HG03354 (cell line): Measurements from ENCODE around the gene VWA1.

Source experiments
- ATAC-seq: cut with Tn5 transposase; IDR thresholded peaks from one replicate; pipeline ENCODE4 v1.9.1; 2021; ENCODE audit warnings: mild to moderate bottlenecking; ENCODE audit not compliant: unreplicated experiment, poor library complexity, severe bottlenecking

The VWA1 gene

GRCh38 chr1:1435106-1435903 lies at the start of gene VWA1:
Gene VWA1 (plus strand): TSS chr1:1435690. CDS start chr1:1435749, 59 bp downstream.
- no peak for ATAC-seq

DNA sequence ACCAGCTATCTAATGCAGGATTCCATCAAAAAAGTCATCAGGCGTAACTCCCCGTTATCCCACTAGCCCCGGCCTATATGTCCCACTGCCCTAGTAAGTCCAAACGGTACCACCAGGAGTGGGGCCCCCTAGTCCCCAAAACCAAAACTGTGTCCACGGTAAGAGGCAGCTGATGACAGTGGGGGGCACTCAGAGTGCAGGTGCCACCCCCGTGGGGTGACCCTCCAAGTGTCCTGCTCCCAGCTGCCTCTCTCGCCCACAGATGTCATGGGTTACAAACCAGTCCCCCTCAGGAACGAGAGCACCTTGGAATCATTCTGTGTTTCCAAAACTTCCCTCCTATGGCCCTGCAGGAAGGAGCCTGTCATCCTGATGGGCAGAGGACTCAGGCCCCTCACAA lies 49.6 kb upstream of the VWA1 start:
- ATAC-seq: no peak

- ATAC-seq: no peak
Observed at GRCh38 chr1:1387098-1388077, 48.1 kb upstream of the VWA1 start.

- no peak for ATAC-seq
Observed at GRCh38 chr1:1388078-1388472, 47.4 kb upstream of the VWA1 start.

DNA sequence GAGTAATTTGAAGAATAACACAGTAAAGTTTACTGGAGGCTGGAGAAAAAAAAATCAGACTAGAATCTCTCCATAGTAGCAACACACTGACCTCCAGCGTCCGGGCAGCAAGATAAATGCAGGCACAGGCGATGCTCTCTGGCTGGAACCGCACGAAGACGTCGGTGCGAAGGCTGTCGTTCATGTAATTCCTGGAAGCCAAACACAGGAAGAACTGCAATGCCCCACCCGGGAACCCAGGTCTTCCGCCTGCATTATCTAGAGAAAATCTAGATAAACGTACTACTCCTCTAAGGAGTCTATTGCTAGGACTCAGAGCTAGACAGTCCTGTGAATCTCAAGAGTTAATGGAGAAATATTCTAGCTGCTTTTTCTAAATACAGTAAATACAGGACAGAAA lies 44.8 kb upstream of the VWA1 start:
- ATAC-seq: no peak

GRCh38 chr1:1391225-1391624 lies 44.3 kb upstream of the VWA1 start:
- ATAC-seq: no peak

DNA sequence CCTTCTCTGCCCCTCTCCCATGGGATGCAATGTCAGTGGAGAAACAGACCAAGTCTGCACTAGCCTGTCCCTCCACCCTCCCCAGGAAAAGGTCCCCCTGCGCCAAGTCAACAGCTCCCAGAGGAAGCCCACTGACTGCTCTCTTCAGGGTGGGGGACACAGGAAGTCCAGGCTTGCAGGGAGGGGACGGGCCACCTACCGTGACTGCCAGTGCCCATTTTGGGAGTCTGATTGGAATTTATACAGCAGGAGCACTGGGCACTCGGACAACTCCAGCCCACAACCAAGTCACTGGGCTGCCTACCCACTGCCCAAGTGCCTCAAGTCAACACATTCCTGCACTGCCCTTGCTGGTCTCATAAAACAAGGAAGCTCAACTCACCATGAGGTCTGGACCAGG lies 42.5 kb upstream of the VWA1 start:
- ATAC-seq: no peak

DNA sequence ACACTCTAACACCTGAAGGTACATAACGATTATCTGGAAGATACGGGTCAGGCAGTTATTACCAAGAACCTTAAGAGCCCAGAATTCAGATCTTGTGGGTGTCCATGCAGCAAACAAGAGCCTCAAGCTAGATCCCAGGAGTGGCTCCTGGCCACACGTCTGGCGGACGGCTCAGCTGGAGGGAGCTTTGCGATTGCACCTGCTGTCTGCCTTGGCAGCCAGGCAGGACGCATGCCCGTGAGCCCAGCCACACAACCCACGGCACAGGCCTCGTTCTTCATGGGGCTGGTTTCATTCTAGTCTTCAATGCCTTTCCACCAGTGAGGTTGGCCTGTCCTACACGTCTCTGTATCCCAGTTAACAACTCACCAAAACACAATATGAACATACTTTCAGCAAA lies 42.1 kb upstream of the VWA1 start:
- ATAC-seq: no peak

- no peak for ATAC-seq
Observed at GRCh38 chr1:1394116-1394515, 41.4 kb upstream of the VWA1 start.

DNA sequence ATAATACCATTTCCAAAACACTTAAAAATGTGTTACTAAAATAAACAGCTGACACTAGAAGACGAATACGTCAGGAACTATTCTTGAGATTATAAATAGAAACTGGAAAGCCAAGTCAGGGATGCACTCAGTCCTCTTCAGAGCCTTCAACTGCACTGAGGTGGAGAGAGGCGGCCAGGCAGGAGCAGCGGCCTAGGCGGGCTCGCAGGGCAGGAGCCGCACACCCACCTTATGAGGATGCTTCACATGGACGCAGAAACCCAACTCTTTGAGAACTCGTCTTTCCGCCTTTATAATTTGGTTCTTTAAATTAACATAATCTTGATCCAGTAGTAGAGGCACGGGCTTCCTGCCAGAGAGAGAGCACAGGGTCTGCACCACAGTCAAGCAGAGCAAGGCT lies 40.3 kb upstream of the VWA1 start:
- no peak for ATAC-seq

DNA sequence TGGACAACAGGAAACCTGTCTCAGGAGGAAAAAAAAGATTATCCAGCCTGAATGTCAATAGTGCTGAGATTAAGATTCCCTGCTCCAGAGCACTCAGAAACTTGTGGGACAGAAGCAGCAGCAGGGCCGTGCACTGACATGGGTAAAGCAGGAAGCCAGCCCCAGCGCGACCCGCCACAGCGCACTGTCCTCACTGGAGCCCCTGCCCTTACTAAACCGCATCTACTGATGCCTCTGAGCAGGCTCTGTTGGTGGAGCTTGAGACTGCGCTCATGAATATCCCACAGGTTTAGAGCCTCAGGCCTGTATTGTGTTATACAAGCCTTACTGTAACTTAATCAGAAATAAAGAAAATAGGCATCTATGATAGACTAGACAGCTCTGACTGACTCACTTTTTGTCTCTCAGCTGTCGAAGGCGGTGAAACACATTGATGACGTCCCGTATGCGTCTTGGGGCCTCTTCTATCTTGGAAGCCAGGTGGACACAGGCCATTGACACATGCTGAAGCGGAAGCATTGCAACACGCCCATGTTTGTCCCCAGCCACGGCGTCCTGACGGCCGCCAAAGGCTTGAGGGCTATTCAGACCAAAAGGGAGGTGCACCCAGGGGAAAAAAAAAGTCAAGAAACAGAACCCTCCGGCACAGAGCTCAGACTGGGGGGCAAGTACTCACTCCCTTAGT lies 37.5 kb upstream of the VWA1 start:
- no peak for ATAC-seq

DNA sequence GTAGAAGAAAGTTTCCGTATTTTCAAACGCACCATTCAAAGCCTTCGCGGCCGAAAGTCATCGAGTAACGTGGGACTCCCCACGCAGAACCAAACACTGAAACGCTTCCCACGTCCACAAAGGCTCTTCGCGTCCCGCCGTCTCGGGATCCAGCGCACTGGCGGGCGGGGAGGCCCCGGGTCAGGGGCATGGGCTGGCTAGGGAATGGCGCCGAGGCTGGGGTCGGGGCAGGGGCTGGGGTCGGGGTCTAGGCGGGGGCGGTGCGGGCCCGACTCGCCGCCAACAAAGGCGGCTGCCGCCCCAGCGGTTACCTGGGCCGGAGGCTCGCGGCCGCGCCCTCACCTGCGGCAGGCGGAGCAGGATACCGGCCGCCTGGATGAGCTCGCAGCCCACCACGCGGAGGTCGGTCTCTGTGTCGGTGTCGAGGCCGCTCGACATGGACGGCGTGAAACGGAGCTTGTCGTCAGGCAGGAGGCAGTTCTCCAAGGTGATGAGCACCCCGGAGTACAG lies 36.8 kb upstream of the VWA1 start:
- peak; percentile 2 for ATAC-seq

- ATAC-seq: peak; percentile 93
Observed at GRCh38 chr1:1399187-1399871, 36.2 kb upstream of the VWA1 start, which contains the start of gene CCNL2. Gene CCNL2 (minus strand): TSS chr1:1399335. CDS start chr1:1399306, 29 bp downstream.

DNA sequence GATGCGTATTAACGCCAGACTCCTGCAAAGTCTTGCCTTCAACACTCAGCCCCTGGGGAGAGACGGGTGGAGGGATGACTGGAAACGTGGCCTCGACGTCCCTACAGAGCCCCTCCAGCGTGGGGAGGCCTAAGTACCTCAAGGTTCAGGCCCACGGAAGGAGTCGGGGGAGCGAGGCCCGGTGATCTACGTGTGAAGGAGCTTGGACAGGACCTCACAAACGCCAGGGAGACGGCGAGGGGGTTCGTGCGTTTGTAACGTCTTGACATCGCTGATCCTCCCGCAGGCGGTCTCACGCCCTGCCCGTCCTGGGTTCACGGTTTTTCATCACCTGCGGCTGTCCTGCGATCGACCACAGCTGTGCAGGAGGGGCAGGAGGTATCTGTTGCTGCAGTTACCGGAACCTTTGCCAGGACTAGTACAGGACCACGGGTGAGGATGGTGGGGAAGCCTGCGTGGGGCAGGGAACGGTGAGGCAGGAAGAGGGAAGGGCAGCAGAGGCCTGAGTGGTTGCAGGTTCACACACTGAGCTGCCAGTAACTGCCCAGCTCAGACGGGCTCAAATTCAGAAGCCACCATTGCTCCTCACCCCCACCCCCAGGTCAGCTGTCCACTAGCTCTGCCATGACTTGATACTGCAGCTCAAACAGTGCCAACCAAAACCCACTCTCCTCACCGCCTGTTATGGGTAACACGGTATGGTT lies 35.5 kb upstream of the VWA1 start:
- ATAC-seq: no peak

DNA sequence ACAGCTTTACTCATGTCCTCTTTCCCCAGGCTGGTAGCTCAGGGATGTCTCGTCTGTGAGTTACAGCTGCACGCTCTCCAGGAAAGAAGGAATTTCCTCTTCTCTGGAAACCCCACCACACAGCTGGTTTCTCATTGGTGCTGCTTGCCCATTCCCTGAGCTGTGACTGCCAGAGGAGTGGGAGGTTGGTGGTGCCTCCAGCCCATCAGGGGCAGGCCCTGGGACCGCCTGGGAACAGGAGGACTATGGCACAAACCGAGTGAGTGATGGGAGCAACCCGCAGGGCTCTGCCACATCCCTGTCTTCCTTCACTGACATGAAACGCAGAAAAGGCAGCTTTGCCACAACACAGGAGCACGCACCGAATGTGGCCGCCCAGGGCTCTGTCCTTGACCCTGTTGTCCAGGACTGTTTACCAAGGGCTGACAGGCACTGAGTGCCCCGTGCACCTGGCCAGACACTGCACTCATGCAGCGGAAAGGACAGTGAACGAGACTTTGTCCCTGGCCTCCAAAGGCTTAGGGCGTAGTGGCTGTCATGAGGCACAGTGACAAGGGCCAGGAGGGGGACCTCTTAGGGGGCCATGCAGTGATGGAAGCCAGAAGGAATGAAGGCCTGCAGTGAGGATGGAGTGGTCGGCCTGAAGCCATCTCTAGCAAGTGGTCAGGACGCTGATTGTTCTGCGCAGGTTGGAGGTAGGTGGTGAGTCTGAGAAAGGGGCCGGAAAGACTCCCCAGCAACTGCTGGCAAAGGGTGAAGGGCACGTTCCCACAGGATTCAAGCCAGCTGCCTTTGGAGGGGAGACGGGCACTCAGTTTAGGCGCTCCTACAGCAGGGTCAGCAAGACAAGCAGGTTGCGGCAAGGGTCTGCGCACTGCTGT lies 34.7 kb upstream of the VWA1 start:
- no peak for ATAC-seq

DNA sequence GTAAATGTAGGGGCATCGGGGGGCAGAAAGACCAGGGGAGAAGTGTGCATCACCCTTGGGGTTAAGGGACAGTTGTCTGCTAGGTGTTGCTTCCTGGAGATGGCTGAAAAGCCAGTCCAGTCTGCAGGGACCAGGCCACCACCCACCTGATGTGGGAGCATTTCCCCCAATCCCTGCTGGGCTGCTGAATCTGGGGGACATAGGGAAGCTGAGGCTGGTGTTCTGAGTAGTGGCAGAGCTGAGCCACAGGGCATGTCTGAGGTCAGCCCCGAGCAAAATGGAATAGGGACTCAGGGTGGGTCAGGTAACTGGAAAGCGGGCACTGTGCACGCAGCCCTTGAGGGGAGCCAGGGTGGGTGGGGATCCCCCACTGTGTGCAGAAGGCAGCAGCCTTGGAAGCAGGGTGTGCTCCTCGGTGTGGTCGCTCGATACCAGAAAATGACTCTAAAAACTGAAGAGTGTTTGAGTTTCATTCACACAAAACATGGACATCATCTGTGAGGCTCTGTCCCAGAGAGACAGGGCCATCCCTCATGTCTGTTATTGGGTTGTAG lies 34.0 kb upstream of the VWA1 start:
- ATAC-seq: no peak

DNA sequence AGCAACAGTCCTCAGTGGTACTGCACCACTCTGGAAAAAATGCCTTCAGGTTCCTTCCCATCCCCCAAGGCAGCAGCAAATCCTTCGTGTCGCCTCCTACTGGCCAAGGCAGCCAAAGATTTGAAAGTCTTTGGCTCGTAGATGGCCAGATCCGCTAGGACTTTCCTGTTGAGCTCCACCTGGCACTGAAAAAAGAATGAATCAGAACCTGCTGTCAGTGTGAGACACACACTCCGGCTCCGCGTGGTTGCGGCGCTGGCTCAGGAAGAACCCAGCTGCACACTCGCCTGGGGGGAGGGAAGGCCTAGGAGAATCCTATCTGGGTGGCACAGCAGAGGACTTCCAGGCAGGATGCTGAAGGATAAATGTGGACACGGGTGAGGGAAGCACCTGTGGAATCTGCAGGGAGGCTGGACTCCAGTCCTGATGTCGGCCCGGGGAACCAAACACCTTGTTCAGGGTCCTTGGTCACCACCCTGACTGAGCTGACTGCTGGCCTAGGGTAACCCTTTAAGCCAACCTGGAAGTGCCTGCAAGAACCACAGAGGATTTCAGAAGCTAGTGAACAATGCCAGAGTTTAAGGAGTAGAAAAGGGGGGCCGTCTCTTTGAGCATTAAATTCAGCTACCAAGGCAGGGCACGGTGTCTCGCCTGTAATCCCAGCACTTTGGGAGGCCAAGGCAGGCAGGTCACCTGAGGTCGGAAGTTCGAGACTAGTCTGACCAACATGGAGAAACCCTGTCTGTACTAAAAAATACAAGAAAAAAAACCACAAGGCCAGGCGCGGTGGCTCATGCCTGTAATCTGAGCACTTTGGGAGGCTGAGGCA lies 33.2 kb upstream of the VWA1 start:
- ATAC-seq: no peak
